OCI-LY7 (cell line): ENCODE data around the gene ELP4. TPM values are rescaled to one million over a fixed set of nuclear protein-coding genes. Genes with fewer than 3 reads are reported as not detected.

ENCODE experiments used
- BruUV-seq: library from RNA; stranded (reverse); fragments of 400-500 nt; replicated peaks from 2 replicates; lab custom pipeline; 2021; lab: Mats Ljungman, UMichigan
- CTCF ChIA-PET: fragments of 300-600 bp; sonication (Branson Sonifier 250); formaldehyde crosslinking; loops from one replicate; lab custom pipeline; 2022; ENCODE audit warnings: antibody characterized with exemption; ENCODE audit not compliant: unreplicated experiment; lab: Charles Lee
- POLR2A ChIA-PET: fragments of 300-600 bp; sonication (Branson Sonifier 250); formaldehyde crosslinking; loops from one replicate; lab custom pipeline; 2022; ENCODE audit warnings: antibody characterized with exemption; lab: Charles Lee
- DNase-seq: peaks from one replicate; pipeline ENCODE4 v3.0.0-alpha.2; 2015; ENCODE audit warnings: low spot score
- H2AFZ ChIP-seq: fragments of 200-600 bp; sonication (generic), shearing (Covaris generic); 2 replicates; pipeline ENCODE4 v1.6.1; 2014; ENCODE audit warnings: mild to moderate bottlenecking, antibody characterized with exemption, low read length, moderate library complexity
- H3K27ac ChIP-seq: fragments of 200-600 bp; sonication (generic); 2 replicates; pipeline ENCODE4 v1.5.1; 2014; ENCODE audit warnings: mixed run types, low read depth, mild to moderate bottlenecking, moderate library complexity, low read length, inconsistent platforms; ENCODE audit not compliant: poor library complexity, severe bottlenecking
- H3K36me3 ChIP-seq: fragments of 200-600 bp; sonication (generic); 2 replicates; pipeline ENCODE4 v1.6.1; 2014; ENCODE audit warnings: mild to moderate bottlenecking, antibody characterized with exemption, low read length, moderate library complexity, mixed read lengths; ENCODE audit not compliant: insufficient read depth
- H3K4me1 ChIP-seq: fragments of 200-600 bp; sonication (generic); 2 replicates; pipeline ENCODE4 v1.5.1; 2014; ENCODE audit warnings: mild to moderate bottlenecking, low read length; ENCODE audit not compliant: insufficient read depth, poor library complexity, severe bottlenecking
- H3K4me2 ChIP-seq: fragments of 200-600 bp; sonication (generic); 2 replicates; pipeline ENCODE4 v1.6.1; 2014; ENCODE audit warnings: mild to moderate bottlenecking, low read length
- H3K4me3 ChIP-seq: fragments of 200-600 bp; sonication (generic); 2 replicates; pipeline ENCODE4 v1.5.1; 2014; ENCODE audit warnings: mild to moderate bottlenecking, low read depth, low read length; ENCODE audit not compliant: poor library complexity, severe bottlenecking
- H3K79me2 ChIP-seq: fragments of 200-600 bp; sonication (generic); 2 replicates; pipeline ENCODE4 v1.6.1; 2016; ENCODE audit warnings: low read depth, mild to moderate bottlenecking, low read length, moderate library complexity, mixed read lengths; ENCODE audit not compliant: insufficient read depth
- H3K9me2 ChIP-seq: fragments of 200-600 bp; sonication (generic); 2 replicates; pipeline ENCODE4 v1.6.1; 2016; ENCODE audit warnings: mild to moderate bottlenecking, low read length, mixed read lengths; ENCODE audit not compliant: insufficient read depth
- H3K9me3 ChIP-seq: fragments of 200-600 bp; sonication (generic); 2 replicates; pipeline ENCODE4 v1.6.1; 2014; ENCODE audit warnings: mild to moderate bottlenecking, mixed run types, low read length, mixed read lengths
- H4K20me1 ChIP-seq: fragments of 200-600 bp; sonication (generic); 2 replicates; pipeline ENCODE4 v1.6.1; 2014; ENCODE audit warnings: mild to moderate bottlenecking, antibody characterized with exemption, low read length, moderate library complexity, mixed read lengths; ENCODE audit not compliant: insufficient read depth
- EZH2phosphoT487 ChIP-seq: fragments of 200-600 bp; sonication (generic); IDR thresholded peaks from 2 replicates; pipeline ENCODE4 v1.6.1; 2018; ENCODE audit warnings: low read depth, borderline replicate concordance, mild to moderate bottlenecking, mixed run types, antibody characterized with exemption, low read length, moderate library complexity, mixed read lengths
- intact Hi-C: fragments of 100-400 bp; cut with micrococcal nuclease; formaldehyde crosslinking; loops from one replicate; pipeline ENCODE4 v1.10.0; 2022; ENCODE audit not compliant: unreplicated experiment
- total RNA-seq, 2 experiments: library from RNA; depleted of rRNA in 1 of 2; stranded (reverse); fragments of >200 nt in 1 of 2; shearing (Covaris generic) in 1 of 2; gene quantifications; 2 replicates each; pipeline ENCODE4 v1.2.3, GENCODE V29; 2014 to 2022
- TF ChIP-seq, protein P1 (sequence below): fragments of 200-600 bp; sonication (generic); conservative IDR thresholded peaks from 2 replicates; pipeline ENCODE4 v1.5.1; 2014; ENCODE audit warnings: mild to moderate bottlenecking, antibody characterized with exemption, low read length, moderate library complexity, mixed read lengths

The ELP4 gene
- total RNA-seq, 2 experiments from 2014 or later = 27.6 to 32.7 TPM

DNA sequence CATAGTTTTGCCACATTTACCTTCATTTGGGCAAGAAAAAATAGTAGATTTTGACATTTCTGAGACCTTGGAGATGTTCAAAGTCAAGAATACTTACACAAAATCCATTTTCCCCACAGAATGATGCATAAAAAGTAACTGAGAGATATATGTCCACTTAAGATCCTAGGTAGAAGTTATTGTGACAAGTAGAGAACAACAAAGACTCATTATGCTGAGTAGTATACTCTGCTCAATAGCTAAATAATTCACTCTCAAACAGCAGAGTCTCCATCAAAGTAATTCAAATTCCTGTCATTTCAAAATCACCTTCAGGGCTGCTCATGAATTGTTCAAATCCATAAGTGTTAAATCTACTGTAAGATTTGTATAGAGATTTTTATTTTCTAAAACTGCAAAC, 35.5 kb upstream of the ELP4 start:
- CTCF ChIA-PET = no interaction called here
- H2AFZ ChIP-seq = no peak overlapping the region
- no peak overlapping the region for H3K4me3 ChIP-seq
- H3K4me2 ChIP-seq = no peak overlapping the region
- no peaks in the 10 kb centered on the region for H3K9me3 ChIP-seq
- DNase-seq = no peak
- no peak overlapping the region for H3K27ac ChIP-seq
- intact Hi-C loops = no loop called here
- no peaks in the 10 kb centered on the region for H3K9me2 ChIP-seq
- no peak for TF ChIP-seq EZH2phosphoT487
- TF ChIP-seq, protein P1, sequence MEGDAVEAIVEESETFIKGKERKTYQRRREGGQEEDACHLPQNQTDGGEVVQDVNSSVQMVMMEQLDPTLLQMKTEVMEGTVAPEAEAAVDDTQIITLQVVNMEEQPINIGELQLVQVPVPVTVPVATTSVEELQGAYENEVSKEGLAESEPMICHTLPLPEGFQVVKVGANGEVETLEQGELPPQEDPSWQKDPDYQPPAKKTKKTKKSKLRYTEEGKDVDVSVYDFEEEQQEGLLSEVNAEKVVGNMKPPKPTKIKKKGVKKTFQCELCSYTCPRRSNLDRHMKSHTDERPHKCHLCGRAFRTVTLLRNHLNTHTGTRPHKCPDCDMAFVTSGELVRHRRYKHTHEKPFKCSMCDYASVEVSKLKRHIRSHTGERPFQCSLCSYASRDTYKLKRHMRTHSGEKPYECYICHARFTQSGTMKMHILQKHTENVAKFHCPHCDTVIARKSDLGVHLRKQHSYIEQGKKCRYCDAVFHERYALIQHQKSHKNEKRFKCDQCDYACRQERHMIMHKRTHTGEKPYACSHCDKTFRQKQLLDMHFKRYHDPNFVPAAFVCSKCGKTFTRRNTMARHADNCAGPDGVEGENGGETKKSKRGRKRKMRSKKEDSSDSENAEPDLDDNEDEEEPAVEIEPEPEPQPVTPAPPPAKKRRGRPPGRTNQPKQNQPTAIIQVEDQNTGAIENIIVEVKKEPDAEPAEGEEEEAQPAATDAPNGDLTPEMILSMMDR = no peak
- BruUV-seq = no TSS peak
- H3K4me1 ChIP-seq = no peaks in the 10 kb centered on the region
- POLR2A ChIA-PET = interaction anchor here (0.5 to 1.6 kb wide), 2 partner anchors 15 to 124 kb away, joined by 4 to 6 read pairs; no protein-coding TSS in a partner anchor
- no peaks in the 10 kb centered on the region; the same call in 1 of the 2 replicates for H4K20me1 ChIP-seq
- no peaks in the 10 kb centered on the region for H3K79me2 ChIP-seq
- no peaks in the 10 kb centered on the region for H3K36me3 ChIP-seq

DNA sequence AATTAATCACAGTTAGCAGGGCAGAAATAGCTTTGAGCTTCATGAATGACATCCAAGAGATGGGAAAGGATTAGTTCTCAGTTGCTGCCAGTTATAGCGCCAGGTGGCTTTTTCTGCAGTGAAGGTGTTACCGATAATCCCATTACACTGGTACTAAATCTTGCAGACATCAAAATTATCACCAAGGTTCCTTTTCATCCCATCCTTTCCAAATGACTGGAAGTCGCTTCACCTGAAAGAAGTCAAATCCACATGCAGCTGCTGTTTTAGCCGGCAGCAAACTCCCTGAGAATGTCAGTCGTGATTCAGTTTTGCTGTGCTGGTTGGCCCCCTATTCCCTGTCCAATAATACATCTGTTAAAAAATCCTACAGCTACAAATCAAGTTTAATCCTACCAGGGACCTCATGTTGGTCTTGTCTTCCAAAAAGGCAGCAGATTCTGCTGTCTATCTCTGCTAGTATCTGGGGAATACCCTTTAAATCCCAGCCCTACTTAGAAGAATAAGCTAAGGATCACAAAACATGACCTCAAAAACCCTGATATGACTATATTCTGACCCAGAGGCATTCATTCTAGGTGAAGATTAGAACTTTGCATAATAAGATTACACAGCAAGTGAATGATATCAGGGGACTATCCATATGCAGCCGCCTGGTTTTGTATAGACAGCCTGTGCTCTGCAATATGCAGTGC, 31.9 kb upstream of the ELP4 start:
- Histone ChIP-seq H2AFZ (no peak overlapping the region), H3K79me2 (peaks cover 9% of the 10 kb centered on the region; the same call in 1 of the 2 replicates), H3K27ac (no peak overlapping the region), H3K9me3 (no peaks in the 10 kb centered on the region), H3K4me3 (no peak overlapping the region), H3K36me3 (no peaks in the 10 kb centered on the region), H3K4me2 (no peak overlapping the region), H3K4me1 (no peaks in the 10 kb centered on the region), H4K20me1 (no peaks in the 10 kb centered on the region; the same call in 1 of the 2 replicates), H3K9me2 (no peaks in the 10 kb centered on the region)
- no peak for DNase-seq
- CTCF ChIA-PET = no interaction called here
- no TSS peak for BruUV-seq
- TF ChIP-seq EZH2phosphoT487 = no peak
- TF ChIP-seq, protein P1 = no peak
- intact Hi-C loops = no loop called here
- POLR2A ChIA-PET = interaction anchor here (0.7 to 1.5 kb wide), 5 partner anchors 9 to 21 kb away, joined by 3 to 7 read pairs (median 4); no protein-coding TSS in a partner anchor

GRCh38 chr11:31478223-31478590, 31.4 kb upstream of the ELP4 start:
- ChIA-PET POLR2A (no interaction called here), CTCF (no interaction called here)
- no peaks in the 10 kb centered on the region for H3K4me1 ChIP-seq
- no TSS peak for BruUV-seq
- peaks cover 9% of the 10 kb centered on the region; the same call in 1 of the 2 replicates for H3K79me2 ChIP-seq
- H3K4me3 ChIP-seq = no peak overlapping the region
- intact Hi-C loops = no loop called here
- H3K27ac ChIP-seq = no peak overlapping the region
- H3K4me2 ChIP-seq = no peak overlapping the region
- H3K9me3 ChIP-seq = no peaks in the 10 kb centered on the region
- TF ChIP-seq, protein P1 = no peak
- TF ChIP-seq EZH2phosphoT487 = no peak
- H2AFZ ChIP-seq = no peak overlapping the region
- H4K20me1 ChIP-seq = no peaks in the 10 kb centered on the region; the same call in 1 of the 2 replicates
- H3K9me2 ChIP-seq = no peaks in the 10 kb centered on the region
- H3K36me3 ChIP-seq = no peaks in the 10 kb centered on the region
- DNase-seq = no peak
